Measurements from ENCODE around the gene BUD13.

GRCh38 chr11:116791002-116791812 lies 18.4 kb upstream of the BUD13 start:
- TF ChIP-seq, protein P1, sequence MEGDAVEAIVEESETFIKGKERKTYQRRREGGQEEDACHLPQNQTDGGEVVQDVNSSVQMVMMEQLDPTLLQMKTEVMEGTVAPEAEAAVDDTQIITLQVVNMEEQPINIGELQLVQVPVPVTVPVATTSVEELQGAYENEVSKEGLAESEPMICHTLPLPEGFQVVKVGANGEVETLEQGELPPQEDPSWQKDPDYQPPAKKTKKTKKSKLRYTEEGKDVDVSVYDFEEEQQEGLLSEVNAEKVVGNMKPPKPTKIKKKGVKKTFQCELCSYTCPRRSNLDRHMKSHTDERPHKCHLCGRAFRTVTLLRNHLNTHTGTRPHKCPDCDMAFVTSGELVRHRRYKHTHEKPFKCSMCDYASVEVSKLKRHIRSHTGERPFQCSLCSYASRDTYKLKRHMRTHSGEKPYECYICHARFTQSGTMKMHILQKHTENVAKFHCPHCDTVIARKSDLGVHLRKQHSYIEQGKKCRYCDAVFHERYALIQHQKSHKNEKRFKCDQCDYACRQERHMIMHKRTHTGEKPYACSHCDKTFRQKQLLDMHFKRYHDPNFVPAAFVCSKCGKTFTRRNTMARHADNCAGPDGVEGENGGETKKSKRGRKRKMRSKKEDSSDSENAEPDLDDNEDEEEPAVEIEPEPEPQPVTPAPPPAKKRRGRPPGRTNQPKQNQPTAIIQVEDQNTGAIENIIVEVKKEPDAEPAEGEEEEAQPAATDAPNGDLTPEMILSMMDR (conservative IDR thresholded peaks at IDR 0.05 in 1 of 2, IDR thresholded peaks at IDR 0.05 in 1 of 2; ENCODE audit: extremely low read depth in 1 of 2, insufficient read depth in 1 of 2, low read depth in 1 of 2, low read length in 2 of 2): peak; percentile 85 to 92
- TF ChIP-seq EZH2 (IDR thresholded peaks at IDR 0.05; ENCODE audit: borderline replicate concordance, low read length): no peak
